ENCODE data around the gene OPRL1. TPM values are rescaled to one million over a fixed set of nuclear protein-coding genes. Genes with fewer than 3 reads are reported as not detected.

Gene OPRL1
- polyA plus RNA-seq, 1 of the 3 experiments (the other 2 are of a cell fraction), result 1.8 TPM

GRCh38 chr20:64099086-64099786 lies 19.4 kb downstream of the OPRL1 start (continued):
- TF ChIP-seq, protein P1, sequence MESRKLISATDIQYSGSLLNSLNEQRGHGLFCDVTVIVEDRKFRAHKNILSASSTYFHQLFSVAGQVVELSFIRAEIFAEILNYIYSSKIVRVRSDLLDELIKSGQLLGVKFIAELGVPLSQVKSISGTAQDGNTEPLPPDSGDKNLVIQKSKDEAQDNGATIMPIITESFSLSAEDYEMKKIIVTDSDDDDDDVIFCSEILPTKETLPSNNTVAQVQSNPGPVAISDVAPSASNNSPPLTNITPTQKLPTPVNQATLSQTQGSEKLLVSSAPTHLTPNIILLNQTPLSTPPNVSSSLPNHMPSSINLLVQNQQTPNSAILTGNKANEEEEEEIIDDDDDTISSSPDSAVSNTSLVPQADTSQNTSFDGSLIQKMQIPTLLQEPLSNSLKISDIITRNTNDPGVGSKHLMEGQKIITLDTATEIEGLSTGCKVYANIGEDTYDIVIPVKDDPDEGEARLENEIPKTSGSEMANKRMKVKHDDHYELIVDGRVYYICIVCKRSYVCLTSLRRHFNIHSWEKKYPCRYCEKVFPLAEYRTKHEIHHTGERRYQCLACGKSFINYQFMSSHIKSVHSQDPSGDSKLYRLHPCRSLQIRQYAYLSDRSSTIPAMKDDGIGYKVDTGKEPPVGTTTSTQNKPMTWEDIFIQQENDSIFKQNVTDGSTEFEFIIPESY (IDR thresholded peaks at IDR 0.05; ENCODE audit: borderline replicate concordance, low read depth), result no peak
- TF ChIP-seq MEF2A (IDR thresholded peaks at IDR 0.05; ENCODE audit: borderline replicate concordance, low read depth) (no peak), JUND (IDR thresholded peaks at IDR 0.05) (no peak), EP300 (IDR thresholded peaks at IDR 0.05; ENCODE audit: borderline replicate concordance in 1 of 2, low read depth in 1 of 2, low read length in 1 of 2) (no peak), RAD21 (IDR thresholded peaks at IDR 0.05; ENCODE audit: low read length) (no peak), SIN3A (IDR thresholded peaks at IDR 0.05; ENCODE audit: borderline replicate concordance, low read depth, low read length) (no peak), ELF1 (IDR thresholded peaks at IDR 0.05) (no peak)

DNA sequence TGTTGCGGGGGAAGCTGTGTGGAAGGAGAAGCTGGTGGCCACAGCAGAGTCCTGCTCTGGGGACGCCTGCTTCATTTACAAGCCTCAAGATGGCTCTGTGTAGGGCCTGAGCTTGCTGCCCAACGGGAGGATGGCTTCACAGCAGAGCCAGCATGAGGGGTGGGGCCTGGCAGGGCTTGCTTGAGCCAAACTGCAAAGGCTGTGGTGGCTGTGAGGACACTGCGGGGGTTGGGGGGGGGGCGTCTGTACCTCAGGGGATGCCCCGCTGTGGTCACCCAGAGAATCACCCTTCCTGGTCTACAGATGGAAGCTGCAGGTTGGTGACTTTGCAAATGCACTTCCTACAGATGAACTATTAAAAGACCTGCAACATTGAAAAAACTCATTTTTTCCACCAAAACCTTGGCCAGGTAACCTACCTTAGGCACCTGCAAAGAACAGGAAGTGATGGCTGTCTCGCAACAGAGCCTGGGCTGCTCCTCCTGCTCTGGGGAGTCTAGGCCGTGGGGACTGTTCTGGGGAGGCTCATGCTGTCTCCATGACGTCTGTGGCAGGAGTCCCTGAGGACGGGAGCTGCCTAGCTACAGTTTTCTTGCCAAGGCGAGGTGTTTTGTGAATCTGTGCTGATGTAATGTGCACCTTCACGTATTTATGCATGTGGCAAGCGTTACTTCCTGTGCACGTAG lies 20.1 kb downstream of the OPRL1 start:
- Histone ChIP-seq H4K20me1 (ENCODE audit: insufficient read depth) (no peaks in the 10 kb centered on the region), H3K27ac (ENCODE audit: low read depth in 2 of 2, low read length in 1 of 2) (no peak overlapping the region), H3K9me2 (no peaks in the 10 kb centered on the region), H3K9ac (no peak overlapping the region), H3K4me3 (ENCODE audit: low read depth in 2 of 2, low read length in 1 of 2) (no peak overlapping the region), H3K36me3 (replicated peaks in 1 of 2; ENCODE audit: control insufficient read depth in 1 of 2, insufficient read depth in 2 of 2, low read length in 1 of 2) (no peaks in the 10 kb centered on the region), H3K9me3 (no peaks in the 10 kb centered on the region), H3K4me2 (no peak overlapping the region), H3F3A (replicated peaks; ENCODE audit: insufficient read depth) (no peaks in the 10 kb centered on the region), H2AFZ (ENCODE audit: low read depth) (no peak overlapping the region), H3K4me1 (ENCODE audit: control insufficient read depth in 1 of 2, insufficient read depth in 2 of 2, low read depth in 1 of 2, low read length in 1 of 2) (peaks cover 0 to 2% of the 10 kb centered on the region in 2 experiments; a peak in 1 of 4 replicates), H3K79me2 (ENCODE audit: insufficient read depth) (no peaks in the 10 kb centered on the region), H3K27me3 (ENCODE audit: insufficient read depth) (no peaks in the 10 kb centered on the region; the same call in 1 of the 2 replicates)
- POLR2A ChIA-PET, result no interaction called here
- CTCF ChIA-PET, result interaction anchor here (0.7 to 2.3 kb wide), 4 partner anchors 10 to 30 kb away, joined by 3 to 16 read pairs (median 5); partner anchors contain the start of gene LKAAEAR1
- 49% methylated on average over 7 of the region's 14 CpGs for WGBS (ENCODE audit: low lambda C conversion rate)
- no peak for TF ChIP-seq MEF2A (IDR thresholded peaks at IDR 0.05; ENCODE audit: borderline replicate concordance, low read depth)
- TF ChIP-seq FOXJ3 (CRISPR knock-in tag; IDR thresholded peaks at IDR 0.05), result no peak
- TF ChIP-seq JUND (IDR thresholded peaks at IDR 0.05), result no peak
- TF ChIP-seq YY1 (IDR thresholded peaks at IDR 0.05; ENCODE audit: low read depth), result no peak
- TF ChIP-seq FOXM1 (IDR thresholded peaks at IDR 0.05; ENCODE audit: low read depth), result no peak
- no peak for TF ChIP-seq ELF1 (IDR thresholded peaks at IDR 0.05)
- TF ChIP-seq MXI1 (IDR thresholded peaks at IDR 0.05; ENCODE audit: low read depth, low read length), result no peak
- no peak for TF ChIP-seq RAD21 (IDR thresholded peaks at IDR 0.05; ENCODE audit: low read length)
- no peak for TF ChIP-seq GATA2 (CRISPR knock-in tag; IDR thresholded peaks at IDR 0.05)
- no peak for TF ChIP-seq NRF1 (IDR thresholded peaks at IDR 0.05; ENCODE audit: low read depth, low read length)
- no peak for TF ChIP-seq GABPA (IDR thresholded peaks at IDR 0.05; ENCODE audit: low read depth)
- TF ChIP-seq TEAD4 (IDR thresholded peaks at IDR 0.05; ENCODE audit: borderline replicate concordance, insufficient read depth), result no peak
- no peak for TF ChIP-seq CHD2 (IDR thresholded peaks at IDR 0.05; ENCODE audit: low read length, partially characterized antibody)
- no peak for TF ChIP-seq TAF1 (IDR thresholded peaks at IDR 0.05; ENCODE audit: borderline replicate concordance, low read depth, low read length)
- no peak for TF ChIP-seq FOSL2 (IDR thresholded peaks at IDR 0.05; ENCODE audit: borderline replicate concordance, low read depth)
- DNase-seq, result no peak
